GM12891 (cell line): ENCODE data around the gene NPAS2.

ENCODE experiments used
- PAX5 ChIP-seq: IDR thresholded peaks from 2 replicates; pipeline ENCODE4 v1.6.1; 2011; ENCODE audit warnings: low read length, moderate library complexity, mild to moderate bottlenecking; ENCODE audit not compliant: insufficient read depth, severe bottlenecking
- POLR2A ChIP-seq: IDR thresholded peaks from 2 replicates; pipeline ENCODE4 v1.6.1; 2011; ENCODE audit warnings: low read depth, low read length, control low read depth
- POLR2AphosphoS5 ChIP-seq: IDR thresholded peaks from 2 replicates; pipeline ENCODE4 v1.6.1; 2011; ENCODE audit warnings: low read depth, low read length, control low read depth
- SPI1 ChIP-seq: IDR thresholded peaks from 2 replicates; pipeline ENCODE4 v1.6.1; 2011; ENCODE audit warnings: low read depth, low read length, control low read depth
- TAF1 ChIP-seq: IDR thresholded peaks from 2 replicates; pipeline ENCODE4 v1.6.1; 2011; ENCODE audit warnings: low read depth, low read length, control low read depth

GRCh38 chr2:100939445-100939844 is 119.5 kb downstream of the NPAS2 start:
- TF ChIP-seq POLR2AphosphoS5 (no peak), TAF1 (no peak), POLR2A (no peak), PAX5 (no peak), SPI1 (no peak)
